ENCODE measurements around the gene TPRN.

TPRN gene

GRCh38 chr9:137211532-137211931 is 11.0 kb upstream of the TPRN start:
- no peaks in the 10 kb centered on the region for H3K27me3 ChIP-seq (ENCODE audit: control insufficient read depth in 1 of 2, insufficient read depth in 1 of 2, low read length in 2 of 2)
- peaks cover 17% of the 10 kb centered on the region for H3K79me1 ChIP-seq (replicated peaks; ENCODE audit: low read length, poor library complexity, severe bottlenecking)
- no peak overlapping the region for H4K8ac ChIP-seq (ENCODE audit: low read length)
- H3K14ac ChIP-seq (ENCODE audit: low read length in 2 of 2): no peak overlapping the region
- 88% methylated on average over 13 of the region's 13 CpGs for WGBS
- no peak overlapping the region for H3K23ac ChIP-seq (ENCODE audit: low read length in 2 of 2)
- H2AK5ac ChIP-seq (ENCODE audit: low read length, severe bottlenecking): no peak overlapping the region
- H3K4me1 ChIP-seq (ENCODE audit: control insufficient read depth, insufficient read depth, low read depth, low read length): peaks cover 10% of the 10 kb centered on the region
- H3K4me3 ChIP-seq (ENCODE audit: insufficient read depth in 1 of 2, low read depth in 1 of 2, low read length in 2 of 2): no peak overlapping the region
- DNase-seq: no peak
- no peak overlapping the region for H3K9ac ChIP-seq (ENCODE audit: low read length)
- no peak overlapping the region for H2BK120ac ChIP-seq (ENCODE audit: low read depth, low read length)
- H3K18ac ChIP-seq (ENCODE audit: low read depth in 1 of 2, low read length in 2 of 2): no peak overlapping the region
- H2BK15ac ChIP-seq (ENCODE audit: low read depth, poor library complexity, severe bottlenecking): no peak overlapping the region
- no peak overlapping the region for H2BK12ac ChIP-seq (ENCODE audit: low read length in 2 of 2)
- no peak overlapping the region for H2AFZ ChIP-seq (ENCODE audit: low read depth, low read length)
- no peaks in the 10 kb centered on the region for H3K9me3 ChIP-seq (ENCODE audit: control insufficient read depth, low read length)
- no peak overlapping the region for H3K4ac ChIP-seq (ENCODE audit: low read depth in 1 of 2, low read length in 2 of 2)
- H4K91ac ChIP-seq (ENCODE audit: low read length): no peak overlapping the region
- no peak overlapping the region for H3K4me2 ChIP-seq (ENCODE audit: low read length, poor library complexity, severe bottlenecking)
- H2BK5ac ChIP-seq (ENCODE audit: low read depth, low read length, poor library complexity, severe bottlenecking): no peak overlapping the region
- H3K36me3 ChIP-seq (ENCODE audit: control insufficient read depth in 1 of 2, insufficient read depth in 2 of 2, low read depth in 1 of 2, low read length in 2 of 2): peaks cover 21 to 88% of the 10 kb centered on the region in 2 experiments
- H3K27ac ChIP-seq (ENCODE audit: low read length, poor library complexity, severe bottlenecking): no peak overlapping the region

- Histone ChIP-seq H2AFZ (ENCODE audit: low read depth, low read length) (no peak overlapping the region), H3K9me3 (ENCODE audit: control insufficient read depth, low read length) (no peaks in the 10 kb centered on the region), H3K27me3 (ENCODE audit: control insufficient read depth in 1 of 2, insufficient read depth in 1 of 2, low read length in 2 of 2) (no peaks in the 10 kb centered on the region), H3K36me3 (ENCODE audit: control insufficient read depth in 1 of 2, insufficient read depth in 2 of 2, low read depth in 1 of 2, low read length in 2 of 2) (peaks cover 19 to 39% of the 10 kb centered on the region in 2 experiments), H3K79me1 (replicated peaks; ENCODE audit: low read length, poor library complexity, severe bottlenecking) (peaks cover 30% of the 10 kb centered on the region), H2AK5ac (ENCODE audit: low read length, severe bottlenecking) (no peak overlapping the region), H3K4ac (ENCODE audit: low read depth in 1 of 2, low read length in 2 of 2) (no peak overlapping the region), H2BK12ac (ENCODE audit: low read length in 2 of 2) (no peak overlapping the region), H3K4me2 (ENCODE audit: low read length, poor library complexity, severe bottlenecking) (no peak overlapping the region), H3K14ac (ENCODE audit: low read length in 2 of 2) (no peak overlapping the region), H2BK15ac (ENCODE audit: low read depth, poor library complexity, severe bottlenecking) (no peak overlapping the region), H3K23ac (ENCODE audit: low read length in 2 of 2) (no peak overlapping the region), H3K4me1 (ENCODE audit: control insufficient read depth, insufficient read depth, low read depth, low read length) (peaks cover 26% of the 10 kb centered on the region), H4K8ac (ENCODE audit: low read length) (peak overlapping the region; percentile 5), H4K91ac (ENCODE audit: low read length) (no peak overlapping the region), H3K27ac (ENCODE audit: low read length, poor library complexity, severe bottlenecking) (no peak overlapping the region), H3K4me3 (ENCODE audit: insufficient read depth in 1 of 2, low read depth in 1 of 2, low read length in 2 of 2) (peak overlapping the region in 1 of 2 experiments; percentile 96), H2BK5ac (ENCODE audit: low read depth, low read length, poor library complexity, severe bottlenecking) (no peak overlapping the region), H3K18ac (ENCODE audit: low read depth in 1 of 2, low read length in 2 of 2) (no peak overlapping the region), H3K9ac (ENCODE audit: low read length) (peak overlapping the region; percentile 98), H2BK120ac (ENCODE audit: low read depth, low read length) (no peak overlapping the region)
- WGBS: 94% methylated on average over 7 of the region's 7 CpGs
- DNase-seq: no peak
Observed at GRCh38 chr9:137206602-137207001, 6.1 kb upstream of the TPRN start.

- no peak within 1 kb of the TSS for H2BK15ac ChIP-seq (ENCODE audit: low read depth, poor library complexity, severe bottlenecking)
- peak within 1 kb of the TSS in 1 of 2 experiments; percentile 91 for H3K23ac ChIP-seq (ENCODE audit: low read length in 2 of 2)
- peak within 1 kb of the TSS; percentile 71 for H2BK120ac ChIP-seq (ENCODE audit: low read depth, low read length)
- peaks cover 31% of the 10 kb centered on the region for H3K4me1 ChIP-seq (ENCODE audit: control insufficient read depth, insufficient read depth, low read depth, low read length)
- H4K91ac ChIP-seq (ENCODE audit: low read length): peak within 1 kb of the TSS; percentile 86
- H2BK12ac ChIP-seq (ENCODE audit: low read length in 2 of 2): peak within 1 kb of the TSS in 1 of 2 experiments; percentile 19
- peak within 1 kb of the TSS; percentile 68 for H2AFZ ChIP-seq (ENCODE audit: low read depth, low read length)
- peak within 1 kb of the TSS; percentile 98 for H4K8ac ChIP-seq (ENCODE audit: low read length)
- H3K9me3 ChIP-seq (ENCODE audit: control insufficient read depth, low read length): no peaks in the 10 kb centered on the region
- peak within 1 kb of the TSS; percentile 89 to 96 for H3K4me3 ChIP-seq (ENCODE audit: insufficient read depth in 1 of 2, low read depth in 1 of 2, low read length in 2 of 2)
- peak; percentile 87 for DNase-seq
- peak within 1 kb of the TSS; percentile 69 to 82 for H3K18ac ChIP-seq (ENCODE audit: low read depth in 1 of 2, low read length in 2 of 2)
- H3K9ac ChIP-seq (ENCODE audit: low read length): peak within 1 kb of the TSS; percentile 98
- H2AK5ac ChIP-seq (ENCODE audit: low read length, severe bottlenecking): no peak within 1 kb of the TSS
- peaks cover 19 to 29% of the 10 kb centered on the region in 2 experiments for H3K36me3 ChIP-seq (ENCODE audit: control insufficient read depth in 1 of 2, insufficient read depth in 2 of 2, low read depth in 1 of 2, low read length in 2 of 2)
- peak within 1 kb of the TSS; percentile 97 for H3K4me2 ChIP-seq (ENCODE audit: low read length, poor library complexity, severe bottlenecking)
- H3K14ac ChIP-seq (ENCODE audit: low read length in 2 of 2): peak within 1 kb of the TSS in 1 of 2 experiments; percentile 30
- H3K4ac ChIP-seq (ENCODE audit: low read depth in 1 of 2, low read length in 2 of 2): peak within 1 kb of the TSS; percentile 78 to 81
- peak within 1 kb of the TSS; percentile 24 for H3K27ac ChIP-seq (ENCODE audit: low read length, poor library complexity, severe bottlenecking)
- WGBS: under 1% methylated on average over 98 of the region's 98 CpGs
- H3K79me1 ChIP-seq (replicated peaks; ENCODE audit: low read length, poor library complexity, severe bottlenecking): peaks cover 33% of the 10 kb centered on the region
- H3K27me3 ChIP-seq (ENCODE audit: control insufficient read depth in 1 of 2, insufficient read depth in 1 of 2, low read length in 2 of 2): no peaks in the 10 kb centered on the region
- no peak within 1 kb of the TSS for H2BK5ac ChIP-seq (ENCODE audit: low read depth, low read length, poor library complexity, severe bottlenecking)
Observed at GRCh38 chr9:137205126-137206069, 4.9 kb upstream of the TPRN start, which contains the start of the genes NDOR1 and TMEM203. Gene NDOR1, plus strand, starts transcription at chr9:137205700. Its CDS starts 78 bp downstream, at chr9:137205778. Gene TMEM203, minus strand, starts transcription at chr9:137205648. Its CDS starts 234 bp downstream, at chr9:137205414.

GRCh38 chr9:137204731-137205125 is 4.2 kb upstream of the TPRN start:
- Histone ChIP-seq H3K79me1 (replicated peaks; ENCODE audit: low read length, poor library complexity, severe bottlenecking) (peaks cover 33% of the 10 kb centered on the region), H3K4me2 (ENCODE audit: low read length, poor library complexity, severe bottlenecking) (peak overlapping the region; percentile 97), H3K23ac (ENCODE audit: low read length in 2 of 2) (peak overlapping the region in 1 of 2 experiments; percentile 91), H2BK15ac (ENCODE audit: low read depth, poor library complexity, severe bottlenecking) (no peak overlapping the region), H2BK5ac (ENCODE audit: low read depth, low read length, poor library complexity, severe bottlenecking) (no peak overlapping the region), H2AFZ (ENCODE audit: low read depth, low read length) (no peak overlapping the region), H3K27ac (ENCODE audit: low read length, poor library complexity, severe bottlenecking) (peak overlapping the region; percentile 24), H2BK120ac (ENCODE audit: low read depth, low read length) (no peak overlapping the region), H3K27me3 (ENCODE audit: control insufficient read depth in 1 of 2, insufficient read depth in 1 of 2, low read length in 2 of 2) (no peaks in the 10 kb centered on the region), H4K91ac (ENCODE audit: low read length) (no peak overlapping the region), H2AK5ac (ENCODE audit: low read length, severe bottlenecking) (no peak overlapping the region), H4K8ac (ENCODE audit: low read length) (peak overlapping the region; percentile 98), H2BK12ac (ENCODE audit: low read length in 2 of 2) (peak overlapping the region in 1 of 2 experiments; percentile 19), H3K9me3 (ENCODE audit: control insufficient read depth, low read length) (no peaks in the 10 kb centered on the region), H3K14ac (ENCODE audit: low read length in 2 of 2) (peak overlapping the region in 1 of 2 experiments; percentile 30), H3K4me1 (ENCODE audit: control insufficient read depth, insufficient read depth, low read depth, low read length) (peaks cover 32% of the 10 kb centered on the region), H3K9ac (ENCODE audit: low read length) (peak overlapping the region; percentile 98), H3K18ac (ENCODE audit: low read depth in 1 of 2, low read length in 2 of 2) (no peak overlapping the region), H3K4ac (ENCODE audit: low read depth in 1 of 2, low read length in 2 of 2) (peak overlapping the region in 1 of 2 experiments; percentile 29), H3K4me3 (ENCODE audit: insufficient read depth in 1 of 2, low read depth in 1 of 2, low read length in 2 of 2) (peak overlapping the region; percentile 89 to 96), H3K36me3 (ENCODE audit: control insufficient read depth in 1 of 2, insufficient read depth in 2 of 2, low read depth in 1 of 2, low read length in 2 of 2) (peaks cover 19 to 23% of the 10 kb centered on the region in 2 experiments)
- no peak for DNase-seq
- 44% methylated on average over 21 of the region's 21 CpGs for WGBS
